Parathyroid adenoma (tissue), 2 donors: ENCODE results near the gene AGAP1.
"Not testable (repeated sequence)": the region's sequence is repeated elsewhere in the genome, so short reads cannot be mapped to it uniquely, and the experiment has no call there.

Source experiments
- H2AFZ ChIP-seq: fragments of 300-600 bp; sonication (generic); one replicate; pipeline ENCODE4 v1.7.0; 2017; ENCODE audit warnings: antibody characterized with exemption, mild to moderate bottlenecking
- H3K27ac ChIP-seq: fragments of 300-600 bp; sonication (generic); one replicate; pipeline ENCODE4 v1.7.0; 2017
- H3K27me3 ChIP-seq: fragments of 300-600 bp; sonication (generic); one replicate; pipeline ENCODE4 v1.7.0; 2017; ENCODE audit warnings: low read length; ENCODE audit not compliant: control insufficient read depth, insufficient read depth
- H3K36me3 ChIP-seq: fragments of 300-600 bp; sonication (generic); one replicate; pipeline ENCODE4 v1.7.0; 2017; ENCODE audit warnings: low read length; ENCODE audit not compliant: control insufficient read depth, insufficient read depth
- H3K4me1 ChIP-seq: fragments of 300-600 bp; sonication (generic); one replicate; pipeline ENCODE4 v1.7.0; 2017; ENCODE audit warnings: control low read depth
- H3K4me2 ChIP-seq: fragments of 300-600 bp; sonication (generic); one replicate; pipeline ENCODE4 v1.7.0; 2017; ENCODE audit warnings: low read length
- H3K4me3 ChIP-seq: fragments of 300-600 bp; sonication (generic); one replicate; pipeline ENCODE4 v1.7.0; 2017; ENCODE audit warnings: low read depth, low read length
- H3K79me2 ChIP-seq: fragments of 300-600 bp; sonication (generic); one replicate; pipeline ENCODE4 v1.7.0; 2017; ENCODE audit warnings: control low read depth
- H3K9ac ChIP-seq: fragments of 300-600 bp; sonication (generic); one replicate; pipeline ENCODE4 v1.7.0; 2017; ENCODE audit warnings: mild to moderate bottlenecking
- H3K9me3 ChIP-seq: fragments of 300-600 bp; sonication (generic); one replicate; pipeline ENCODE4 v1.7.0; 2017; ENCODE audit warnings: low read length; ENCODE audit not compliant: control insufficient read depth
- CTCF ChIP-seq: fragments of 300-600 bp; sonication (generic); IDR thresholded peaks from one replicate; pipeline ENCODE4 v1.7.0; 2017; ENCODE audit warnings: antibody characterized with exemption, mild to moderate bottlenecking
- donor health status: primary hyperparathyroidism.

AGAP1 gene

DNA sequence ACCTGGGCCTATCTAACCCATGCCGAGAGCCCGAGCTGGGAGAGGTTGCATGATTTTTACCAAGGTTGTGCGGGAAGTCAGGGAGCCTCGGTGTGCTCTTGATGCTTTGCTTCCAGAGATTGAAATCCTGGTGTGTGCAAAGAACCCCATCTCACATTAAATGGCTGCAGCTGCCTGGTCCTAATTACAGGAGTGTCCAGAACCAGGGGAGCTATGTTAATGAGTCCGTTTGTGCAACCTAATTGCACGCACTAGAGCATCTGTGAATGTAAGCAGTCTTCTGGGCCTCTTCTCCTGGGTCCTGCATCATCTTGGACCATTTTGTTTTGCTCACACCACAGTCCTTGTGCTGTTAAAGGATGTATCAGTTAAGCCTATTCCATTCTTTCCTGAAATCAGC lies 263.8 kb downstream of the AGAP1 start:
- H3K27ac ChIP-seq = no peak overlapping the region
- no peak overlapping the region for H3K9ac ChIP-seq
- no peaks in the 10 kb centered on the region for H3K9me3 ChIP-seq
- no peak overlapping the region for H3K4me2 ChIP-seq
- no peak overlapping the region for H3K4me3 ChIP-seq
- no peak overlapping the region for H2AFZ ChIP-seq
- H3K27me3 ChIP-seq = no peaks in the 10 kb centered on the region
- no peaks in the 10 kb centered on the region for H3K36me3 ChIP-seq
- TF ChIP-seq CTCF = no peak
- no peaks in the 10 kb centered on the region for H3K79me2 ChIP-seq
- no peaks in the 10 kb centered on the region for H3K4me1 ChIP-seq

GRCh38 chr2:235762832-235763598 lies 269.2 kb downstream of the AGAP1 start:
- Histone ChIP-seq H3K4me3 (no peak overlapping the region), H3K27ac (no peak overlapping the region), H2AFZ (no peak overlapping the region), H3K36me3 (no peaks in the 10 kb centered on the region), H3K4me2 (no peak overlapping the region), H3K9me3 (no peaks in the 10 kb centered on the region), H3K79me2 (no peaks in the 10 kb centered on the region), H3K27me3 (no peaks in the 10 kb centered on the region), H3K4me1 (no peaks in the 10 kb centered on the region), H3K9ac (no peak overlapping the region)
- no peak for TF ChIP-seq CTCF

GRCh38 chr2:235763816-235764215 lies 270.0 kb downstream of the AGAP1 start:
- Histone ChIP-seq H3K27ac (no peak overlapping the region), H3K9ac (no peak overlapping the region), H3K4me1 (no peaks in the 10 kb centered on the region), H3K36me3 (no peaks in the 10 kb centered on the region), H3K79me2 (no peaks in the 10 kb centered on the region), H2AFZ (no peak overlapping the region), H3K9me3 (no peaks in the 10 kb centered on the region), H3K4me3 (no peak overlapping the region), H3K27me3 (no peaks in the 10 kb centered on the region), H3K4me2 (no peak overlapping the region)
- no peak for TF ChIP-seq CTCF

GRCh38 chr2:235764478-235764877 lies 270.6 kb downstream of the AGAP1 start:
- not testable (repeated sequence) for H3K79me2 ChIP-seq, H3K27ac ChIP-seq

DNA sequence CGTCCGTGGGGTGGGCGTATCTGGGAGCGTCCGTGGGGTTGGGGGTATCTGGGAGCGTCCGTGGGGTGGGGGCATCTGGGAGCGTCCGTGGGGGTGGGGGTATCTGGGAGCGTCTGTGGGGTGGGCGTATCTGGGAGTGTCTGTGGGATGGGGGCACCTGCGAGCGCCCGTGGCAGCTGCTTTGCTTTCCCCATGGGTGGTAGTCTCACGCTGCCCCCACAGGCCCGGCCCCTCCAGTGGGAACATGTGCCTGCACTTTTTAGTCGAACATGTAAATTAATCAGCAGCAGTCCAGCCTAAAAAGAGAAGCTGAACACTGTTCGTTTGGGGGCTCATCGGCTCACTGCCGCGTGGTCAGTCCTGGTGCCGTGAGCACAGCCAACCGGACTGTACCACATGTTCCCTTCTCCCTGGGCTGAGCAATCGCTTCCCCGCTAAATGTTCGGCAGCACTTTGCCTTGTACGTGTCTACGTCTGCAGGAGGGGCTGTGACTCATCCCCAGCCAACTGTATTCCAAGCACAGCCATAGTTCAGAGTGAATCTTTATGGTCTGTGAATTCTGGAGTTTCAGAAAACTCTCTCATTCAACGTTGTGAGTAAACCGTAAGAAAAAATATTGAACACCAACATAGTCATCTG lies 271.5 kb downstream of the AGAP1 start:
- H3K9ac ChIP-seq = no peak overlapping the region
- no peaks in the 10 kb centered on the region for H3K27me3 ChIP-seq
- no peaks in the 10 kb centered on the region for H3K36me3 ChIP-seq
- no peak for TF ChIP-seq CTCF
- no peak overlapping the region for H3K4me2 ChIP-seq
- no peak overlapping the region for H3K27ac ChIP-seq
- H3K79me2 ChIP-seq = no peaks in the 10 kb centered on the region
- H3K4me3 ChIP-seq = no peak overlapping the region
- H3K4me1 ChIP-seq = no peaks in the 10 kb centered on the region
- no peaks in the 10 kb centered on the region for H3K9me3 ChIP-seq
- H2AFZ ChIP-seq = no peak overlapping the region

More at GRCh38 chr2:235764478-235764877, 270.6 kb downstream of the AGAP1 start:
- not testable (repeated sequence) for H3K27me3 ChIP-seq, H3K4me1 ChIP-seq, H3K36me3 ChIP-seq, H3K9me3 ChIP-seq, H3K4me3 ChIP-seq, H3K9ac ChIP-seq, H2AFZ ChIP-seq, H3K4me2 ChIP-seq
